ENCODE data around the gene HOXC4. TPM values are rescaled to one million over a fixed set of nuclear protein-coding genes. Genes with fewer than 3 reads are reported as not detected.
A peak's percentile ranks its signal among the peaks of the same experiment; 100 is the strongest.

Gene HOXC4
- total RNA-seq, 1 experiment from 2014 or later = 9.6 TPM

DNA sequence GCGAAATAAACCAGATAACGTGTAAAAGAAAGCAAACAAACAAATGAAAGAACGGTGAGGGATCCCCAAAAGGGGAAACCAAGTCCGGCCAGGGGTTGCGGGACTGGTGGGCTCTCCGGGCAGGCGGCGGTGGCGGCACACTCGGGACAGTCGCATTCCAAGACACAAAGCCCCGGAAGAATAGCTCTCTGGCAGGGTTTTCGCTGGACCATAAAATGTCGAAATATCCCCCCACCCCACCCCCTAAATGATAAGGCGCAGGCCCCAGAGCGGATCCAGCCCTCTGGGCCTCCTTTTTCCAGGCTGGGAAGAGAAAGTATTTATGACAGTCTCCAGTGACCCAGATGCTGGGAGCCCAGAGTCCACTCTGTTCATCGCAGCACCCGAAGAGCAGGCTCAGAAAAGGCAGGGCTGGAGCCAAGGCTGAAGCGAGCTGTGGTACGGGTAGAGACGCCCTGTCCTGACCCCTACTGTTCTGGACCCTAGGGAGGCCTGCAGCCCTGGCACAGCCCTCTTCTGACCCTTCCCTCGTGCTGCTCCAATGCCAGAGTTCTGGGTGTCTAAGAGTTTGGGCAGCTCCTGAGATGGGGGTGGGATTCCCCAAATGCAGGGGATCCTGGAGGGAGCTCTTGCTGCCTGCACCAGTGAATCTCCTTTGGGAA, 46.9 kb upstream of the HOXC4 start:
- no peak overlapping the region for H3K4me3 ChIP-seq (ENCODE audit: low read depth, low read length, poor library complexity, severe bottlenecking)
- no TSS peak for BruUV-seq (replicated peaks)
- no peak for DNase-seq (ENCODE audit: low spot score)
- H3K36me3 ChIP-seq (ENCODE audit: insufficient read depth, low read length, poor library complexity, severe bottlenecking) = peaks cover 9% of the 10 kb centered on the region
- TF ChIP-seq, protein P1, sequence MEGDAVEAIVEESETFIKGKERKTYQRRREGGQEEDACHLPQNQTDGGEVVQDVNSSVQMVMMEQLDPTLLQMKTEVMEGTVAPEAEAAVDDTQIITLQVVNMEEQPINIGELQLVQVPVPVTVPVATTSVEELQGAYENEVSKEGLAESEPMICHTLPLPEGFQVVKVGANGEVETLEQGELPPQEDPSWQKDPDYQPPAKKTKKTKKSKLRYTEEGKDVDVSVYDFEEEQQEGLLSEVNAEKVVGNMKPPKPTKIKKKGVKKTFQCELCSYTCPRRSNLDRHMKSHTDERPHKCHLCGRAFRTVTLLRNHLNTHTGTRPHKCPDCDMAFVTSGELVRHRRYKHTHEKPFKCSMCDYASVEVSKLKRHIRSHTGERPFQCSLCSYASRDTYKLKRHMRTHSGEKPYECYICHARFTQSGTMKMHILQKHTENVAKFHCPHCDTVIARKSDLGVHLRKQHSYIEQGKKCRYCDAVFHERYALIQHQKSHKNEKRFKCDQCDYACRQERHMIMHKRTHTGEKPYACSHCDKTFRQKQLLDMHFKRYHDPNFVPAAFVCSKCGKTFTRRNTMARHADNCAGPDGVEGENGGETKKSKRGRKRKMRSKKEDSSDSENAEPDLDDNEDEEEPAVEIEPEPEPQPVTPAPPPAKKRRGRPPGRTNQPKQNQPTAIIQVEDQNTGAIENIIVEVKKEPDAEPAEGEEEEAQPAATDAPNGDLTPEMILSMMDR (conservative IDR thresholded peaks at IDR 0.05; ENCODE audit: low read depth, low read length) = no peak
- no peak for TF ChIP-seq EZH2 (IDR thresholded peaks at IDR 0.05; ENCODE audit: borderline replicate concordance, low read depth, low read length, poor library complexity, severe bottlenecking)
- no peaks in the 10 kb centered on the region for H3K9me3 ChIP-seq (ENCODE audit: low read depth, low read length, poor library complexity, severe bottlenecking)
- H3K27ac ChIP-seq (ENCODE audit: low read depth, low read length, poor library complexity, severe bottlenecking) = no peak overlapping the region
- ChIA-PET POLR2A (ENCODE audit: low non-redundant PET) (interaction anchor here (0.6 to 0.7 kb wide), 2 partner anchors 10 to 22 kb away, joined by 3 read pairs; partner anchors contain the start of gene HOXC10), CTCF (interaction anchor here (0.6 to 3.0 kb wide), 10 partner anchors 10 to 245 kb away, joined by 3 to 33 read pairs (median 6); partner anchors contain the start of gene HOXC10)
- peaks cover 69% of the 10 kb centered on the region for H3K4me1 ChIP-seq (ENCODE audit: insufficient read depth, low read length, poor library complexity, severe bottlenecking)
- intact Hi-C loops (cut with micrococcal nuclease; ENCODE audit: unreplicated experiment) = loop anchor here (2.0 kb wide), 2 partner anchors 128 to 194 kb away; no protein-coding TSS in a partner anchor
- H3K27me3 ChIP-seq (replicated peaks; ENCODE audit: insufficient read depth, low read depth, low read length, poor library complexity) = no peaks in the 10 kb centered on the region

DNA sequence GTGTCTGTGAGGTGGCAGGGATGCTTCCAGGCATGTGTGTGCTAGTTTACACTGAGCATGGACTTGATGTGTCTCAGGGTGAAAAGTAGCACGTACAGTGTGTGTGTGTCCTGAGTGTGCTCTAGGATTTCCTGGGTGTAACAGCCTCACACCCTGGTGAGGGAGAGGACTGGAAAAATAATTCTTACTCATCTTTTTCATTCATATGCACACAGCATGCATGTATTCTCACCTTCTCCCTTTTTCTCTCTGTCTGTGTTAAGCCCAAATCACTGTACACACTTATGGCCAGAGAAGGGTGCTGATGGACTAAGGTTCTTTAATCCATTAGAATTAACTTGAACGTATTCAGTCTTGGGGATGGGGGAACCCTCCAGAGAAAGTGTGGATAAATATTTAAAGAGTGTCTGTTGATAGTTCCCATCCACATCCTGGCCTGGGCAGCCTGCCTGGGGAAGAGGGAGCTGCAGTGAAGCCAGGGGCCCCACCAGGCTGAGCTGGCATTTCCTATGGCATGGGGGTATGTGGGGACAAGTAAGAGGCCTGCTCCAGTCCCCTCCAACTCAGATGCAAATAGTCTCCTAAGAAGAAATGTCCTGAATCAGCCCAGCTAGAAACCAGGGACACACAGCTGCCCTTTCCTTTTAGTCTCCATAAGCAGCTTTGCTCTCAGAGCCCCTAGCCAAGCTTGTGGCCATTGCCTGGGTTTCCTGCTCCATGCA, 45.9 kb upstream of the HOXC4 start:
- intact Hi-C loops (cut with micrococcal nuclease; ENCODE audit: unreplicated experiment) = loop anchor here (2.0 kb wide), 2 partner anchors 127 to 193 kb away; no protein-coding TSS in a partner anchor
- Histone ChIP-seq H3K27me3 (replicated peaks; ENCODE audit: insufficient read depth, low read depth, low read length, poor library complexity) (no peaks in the 10 kb centered on the region), H3K9me3 (ENCODE audit: low read depth, low read length, poor library complexity, severe bottlenecking) (no peaks in the 10 kb centered on the region), H3K4me3 (ENCODE audit: low read depth, low read length, poor library complexity, severe bottlenecking) (no peak overlapping the region), H3K27ac (ENCODE audit: low read depth, low read length, poor library complexity, severe bottlenecking) (no peak overlapping the region), H3K4me1 (ENCODE audit: insufficient read depth, low read length, poor library complexity, severe bottlenecking) (peaks cover 64% of the 10 kb centered on the region), H3K36me3 (ENCODE audit: insufficient read depth, low read length, poor library complexity, severe bottlenecking) (peaks cover 4% of the 10 kb centered on the region)
- POLR2A ChIA-PET (ENCODE audit: low non-redundant PET) = interaction anchor here (0.6 kb wide), 1 partner anchor 10 kb away, joined by 14 read pairs; no protein-coding TSS in a partner anchor
- DNase-seq (ENCODE audit: low spot score) = no peak
- no TSS peak for BruUV-seq (replicated peaks)
- TF ChIP-seq, protein P1 (conservative IDR thresholded peaks at IDR 0.05; ENCODE audit: low read depth, low read length) = no peak
- no peak for TF ChIP-seq EZH2 (IDR thresholded peaks at IDR 0.05; ENCODE audit: borderline replicate concordance, low read depth, low read length, poor library complexity, severe bottlenecking)
- CTCF ChIA-PET = interaction anchor here (0.8 to 3.0 kb wide), 5 partner anchors 8 to 200 kb away, joined by 3 to 33 read pairs (median 14); partner anchors contain the start of genes HOXC10 and HOXC9

- Histone ChIP-seq H3K36me3 (ENCODE audit: insufficient read depth, low read length, poor library complexity, severe bottlenecking) (no peaks in the 10 kb centered on the region), H3K27ac (ENCODE audit: low read depth, low read length, poor library complexity, severe bottlenecking) (no peak overlapping the region), H3K9me3 (ENCODE audit: low read depth, low read length, poor library complexity, severe bottlenecking) (no peaks in the 10 kb centered on the region), H3K27me3 (replicated peaks; ENCODE audit: insufficient read depth, low read depth, low read length, poor library complexity) (no peaks in the 10 kb centered on the region), H3K4me3 (ENCODE audit: low read depth, low read length, poor library complexity, severe bottlenecking) (peak overlapping the region; percentile 56), H3K4me1 (ENCODE audit: insufficient read depth, low read length, poor library complexity, severe bottlenecking) (peaks cover 64% of the 10 kb centered on the region)
- no peak for DNase-seq (ENCODE audit: low spot score)
- intact Hi-C loops (cut with micrococcal nuclease; ENCODE audit: unreplicated experiment) = no loop called here
- ChIA-PET CTCF (interaction anchor here (0.8 to 2.3 kb wide), 4 partner anchors 8 to 199 kb away, joined by 3 to 14 read pairs (median 9); partner anchors contain the start of genes HOXC10 and HOXC9), POLR2A (ENCODE audit: low non-redundant PET) (interaction anchor here (0.6 kb wide), 1 partner anchor 10 kb away, joined by 14 read pairs; no protein-coding TSS in a partner anchor)
- BruUV-seq (replicated peaks) = no TSS peak
- TF ChIP-seq, protein P1 (conservative IDR thresholded peaks at IDR 0.05; ENCODE audit: low read depth, low read length) = no peak
- TF ChIP-seq EZH2 (IDR thresholded peaks at IDR 0.05; ENCODE audit: borderline replicate concordance, low read depth, low read length, poor library complexity, severe bottlenecking) = no peak
Measured at GRCh38 chr12:54008260-54008552, 45.4 kb upstream of the HOXC4 start.
